Central memory CD8-positive, alpha-beta T cell (primary cell): ENCODE measurements around the gene CLBA1.
"Not testable (repeated sequence)": the region's sequence is repeated elsewhere in the genome, so short reads cannot be mapped to it uniquely, and the experiment has no call there.

Experiments used
- ATAC-seq: fragments of 150-1000 bp; cut with Tn5 transposase; replicated peaks from 2 replicates; pipeline ENCODE4 v1.10.0; 2022; ENCODE audit warnings: mild to moderate bottlenecking, moderate FRiP score, moderate number of reproducible peaks; ENCODE audit not compliant: poor library complexity, severe bottlenecking; ENCODE audit errors: extremely low read depth
- DNase-seq, 2 donors: peaks; one replicate each; pipeline ENCODE4 v3.0.0; 2021; ENCODE audit warnings: low spot score in 2 of 2
- H3K27ac Mint-ChIP-seq: one replicate; pipeline ENCODE4 v1.8.0; 2022; ENCODE audit warnings: low read depth, mild to moderate bottlenecking, moderate library complexity, mixed read lengths
- H3K27me3 Mint-ChIP-seq: one replicate; pipeline ENCODE4 v1.8.0; 2022; ENCODE audit warnings: mixed read lengths
- H3K36me3 Mint-ChIP-seq: one replicate; pipeline ENCODE4 v1.8.0; 2022; ENCODE audit warnings: mild to moderate bottlenecking, moderate library complexity, mixed read lengths; ENCODE audit not compliant: insufficient read depth
- H3K4me1 Mint-ChIP-seq: one replicate; pipeline ENCODE4 v1.8.0; 2022; ENCODE audit warnings: mixed read lengths
- H3K4me3 Mint-ChIP-seq: one replicate; pipeline ENCODE4 v1.8.0; 2022; ENCODE audit warnings: mild to moderate bottlenecking, moderate library complexity, mixed read lengths
- H3K9me3 Mint-ChIP-seq: one replicate; pipeline ENCODE4 v1.8.0; 2022; ENCODE audit warnings: mixed read lengths

Gene CLBA1

GRCh38 chr14:105023791-105024480 is 38.3 kb downstream of the CLBA1 start:
- Mint-ChIP-seq H3K4me3 (peak overlapping the region; percentile 36), H3K27ac (no peak overlapping the region), H3K4me1 (peaks cover 27% of the 10 kb centered on the region), H3K9me3 (no peaks in the 10 kb centered on the region), H3K36me3 (peaks cover 22% of the 10 kb centered on the region), H3K27me3 (no peaks in the 10 kb centered on the region)
- no peak for ATAC-seq
- DNase-seq, result no peak

- DNase-seq (no peak), ATAC-seq (no peak)
- Mint-ChIP-seq H3K27me3 (no peaks in the 10 kb centered on the region), H3K36me3 (peaks cover 12% of the 10 kb centered on the region), H3K4me3 (peak overlapping the region; percentile 36), H3K4me1 (peaks cover 15% of the 10 kb centered on the region), H3K9me3 (no peaks in the 10 kb centered on the region), H3K27ac (peak overlapping the region; percentile 83)
These were observed 39.8 kb downstream of the CLBA1 start for GRCh38 chr14:105025429-105025828.

GRCh38 chr14:105026033-105026785 is 40.6 kb downstream of the CLBA1 start:
- H3K36me3 Mint-ChIP-seq, result peaks cover 12% of the 10 kb centered on the region
- no peaks in the 10 kb centered on the region for H3K27me3 Mint-ChIP-seq
- DNase-seq (no peak), ATAC-seq (no peak)
- H3K4me1 Mint-ChIP-seq, result peaks cover 15% of the 10 kb centered on the region
- peak overlapping the region; percentile 83 for H3K27ac Mint-ChIP-seq
- H3K9me3 Mint-ChIP-seq, result no peaks in the 10 kb centered on the region
- peak overlapping the region; percentile 54 for H3K4me3 Mint-ChIP-seq

- DNase-seq (no peak), ATAC-seq (no peak)
- Mint-ChIP-seq H3K27me3 (no peaks in the 10 kb centered on the region), H3K36me3 (peaks cover 5% of the 10 kb centered on the region), H3K4me3 (no peak overlapping the region), H3K9me3 (no peaks in the 10 kb centered on the region), H3K4me1 (peaks cover 8% of the 10 kb centered on the region), H3K27ac (peak overlapping the region; percentile 83)
These were observed 41.4 kb downstream of the CLBA1 start for GRCh38 chr14:105026802-105027563.

- not testable (repeated sequence) for H3K4me3 Mint-ChIP-seq, H3K4me1 Mint-ChIP-seq, H3K27me3 Mint-ChIP-seq
These were observed 42.1 kb downstream of the CLBA1 start for GRCh38 chr14:105027718-105028117.

GRCh38 chr14:105028251-105028927 is 42.8 kb downstream of the CLBA1 start:
- Mint-ChIP-seq H3K9me3 (no peaks in the 10 kb centered on the region), H3K4me1 (peaks cover 12% of the 10 kb centered on the region), H3K27me3 (no peaks in the 10 kb centered on the region), H3K27ac (no peak overlapping the region), H3K36me3 (peaks cover 5% of the 10 kb centered on the region), H3K4me3 (no peak overlapping the region)
- ATAC-seq (no peak), DNase-seq (no peak)

More at GRCh38 chr14:105027718-105028117, 42.1 kb downstream of the CLBA1 start:
- not testable (repeated sequence) for H3K9me3 Mint-ChIP-seq, H3K36me3 Mint-ChIP-seq, DNase-seq, ATAC-seq, H3K27ac Mint-ChIP-seq

- no peak overlapping the region for H3K4me3 Mint-ChIP-seq
- DNase-seq (no peak), ATAC-seq (no peak)
These were observed 43.8 kb downstream of the CLBA1 start for GRCh38 chr14:105029402-105029801.

GRCh38 chr14:105030194-105030593 is 44.6 kb downstream of the CLBA1 start:
- Mint-ChIP-seq H3K36me3 (peaks cover 5% of the 10 kb centered on the region), H3K4me3 (no peak overlapping the region), H3K27me3 (no peaks in the 10 kb centered on the region), H3K9me3 (no peaks in the 10 kb centered on the region), H3K4me1 (peaks cover 21% of the 10 kb centered on the region), H3K27ac (no peak overlapping the region)
- DNase-seq, result no peak
- ATAC-seq, result no peak

More at GRCh38 chr14:105029402-105029801, 43.8 kb downstream of the CLBA1 start:
- Mint-ChIP-seq H3K36me3 (peaks cover 6% of the 10 kb centered on the region), H3K9me3 (no peaks in the 10 kb centered on the region), H3K4me1 (peaks cover 21% of the 10 kb centered on the region), H3K27me3 (no peaks in the 10 kb centered on the region), H3K27ac (no peak overlapping the region)

- H3K27ac Mint-ChIP-seq, result no peak overlapping the region
- H3K4me3 Mint-ChIP-seq, result no peak overlapping the region
- peaks cover 19% of the 10 kb centered on the region for H3K4me1 Mint-ChIP-seq
- H3K9me3 Mint-ChIP-seq, result no peaks in the 10 kb centered on the region
- ATAC-seq (no peak), DNase-seq (no peak)
- peaks cover 5% of the 10 kb centered on the region for H3K36me3 Mint-ChIP-seq
- H3K27me3 Mint-ChIP-seq, result no peaks in the 10 kb centered on the region
These were observed 45.3 kb downstream of the CLBA1 start for GRCh38 chr14:105030836-105031396.

- not testable (repeated sequence) for DNase-seq, H3K27ac Mint-ChIP-seq, ATAC-seq, H3K36me3 Mint-ChIP-seq, H3K9me3 Mint-ChIP-seq, H3K27me3 Mint-ChIP-seq
- H3K4me1 Mint-ChIP-seq, result peaks cover 14% of the 10 kb centered on the region
- H3K4me3 Mint-ChIP-seq, result peak overlapping the region; percentile 91
These were observed 46.9 kb downstream of the CLBA1 start for GRCh38 chr14:105032451-105032901.

- Mint-ChIP-seq H3K27ac (peak overlapping the region; percentile 96), H3K4me3 (peak overlapping the region; percentile 91)
- ATAC-seq, result peak; percentile 43
These were observed 47.9 kb downstream of the CLBA1 start for GRCh38 chr14:105033412-105033900.

More at GRCh38 chr14:105033412-105033900, 47.9 kb downstream of the CLBA1 start:
- peaks cover 14% of the 10 kb centered on the region for H3K4me1 Mint-ChIP-seq
- not testable (repeated sequence) for H3K36me3 Mint-ChIP-seq, DNase-seq, H3K9me3 Mint-ChIP-seq, H3K27me3 Mint-ChIP-seq
